Activated CD8-positive, alpha-beta T cell treated with anti-CD3 and anti-CD28 coated beads for 36 hours (primary cell): Measurements from ENCODE around the gene MON1B. TPM values are rescaled to one million over a fixed set of nuclear protein-coding genes. Genes with fewer than 3 reads are reported as not detected.

Source experiments
- ATAC-seq: fragments of 200-7000 bp; cut with Tn5 transposase; one replicate; pipeline ENCODE4 v1.10.0; 2021; ENCODE audit warnings: mild to moderate bottlenecking, moderate library complexity
- CTCF ChIA-PET: fragments of 350-600 bp; sonication (Branson Sonifier 250); formaldehyde crosslinking; loops from one replicate; lab custom pipeline; 2021; ENCODE audit warnings: antibody characterized with exemption; lab: Charles Lee
- POLR2A ChIA-PET: fragments of 350-600 bp; sonication (Branson Sonifier 250); formaldehyde crosslinking; loops from one replicate; lab custom pipeline; 2021; ENCODE audit warnings: antibody characterized with exemption; lab: Charles Lee
- DNase-seq: peaks from one replicate; pipeline ENCODE4 v3.0.0-alpha.2; 2020
- H3K27ac Mint-ChIP-seq: one replicate; pipeline ENCODE4 v1.8.0; 2021; ENCODE audit warnings: mild to moderate bottlenecking, mixed read lengths
- H3K27me3 Mint-ChIP-seq: one replicate; pipeline ENCODE4 v1.8.0; 2021; ENCODE audit warnings: mixed read lengths
- H3K36me3 Mint-ChIP-seq: one replicate; pipeline ENCODE4 v1.8.0; 2021; ENCODE audit warnings: low read depth, mixed read lengths
- H3K4me1 Mint-ChIP-seq: one replicate; pipeline ENCODE4 v1.8.0; 2021; ENCODE audit warnings: low read depth, mixed read lengths
- H3K4me3 Mint-ChIP-seq: one replicate; pipeline ENCODE4 v1.8.0; 2021; ENCODE audit warnings: mild to moderate bottlenecking, moderate library complexity, mixed read lengths
- H3K9me3 Mint-ChIP-seq: one replicate; pipeline ENCODE4 v1.8.0; 2021; ENCODE audit warnings: mixed read lengths
- CTCF ChIP-seq: fragments of 200-600 bp; IDR thresholded peaks from one replicate; pipeline ENCODE4 v1.8.0; 2022; ENCODE audit warnings: antibody characterized with exemption, mild to moderate bottlenecking
- intact Hi-C: fragments of 100-400 bp; cut with micrococcal nuclease; formaldehyde crosslinking; loops from one replicate; pipeline ENCODE4 v1.10.0; 2022
- total RNA-seq, 2 experiments: library from RNA; stranded (reverse); gene quantifications; one replicate each; pipeline ENCODE4 v1.2.3, GENCODE V29; 2021

MON1B gene
- total RNA-seq, 2 experiments from 2014 or later: 54.3 to 60.5 TPM

GRCh38 chr16:77207030-77207429 is 16.0 kb downstream of the MON1B start:
- ChIA-PET POLR2A (no interaction called here), CTCF (no interaction called here)
- no peak overlapping the region for H3K4me3 Mint-ChIP-seq
- ATAC-seq: no peak
- no peak for TF ChIP-seq CTCF
- no peaks in the 10 kb centered on the region for H3K9me3 Mint-ChIP-seq
- H3K27me3 Mint-ChIP-seq: no peaks in the 10 kb centered on the region
- no peak for DNase-seq
- H3K27ac Mint-ChIP-seq: no peak overlapping the region
- H3K4me1 Mint-ChIP-seq: peaks cover 6% of the 10 kb centered on the region
- no peaks in the 10 kb centered on the region for H3K36me3 Mint-ChIP-seq
- intact Hi-C loops: no loop called here

- Mint-ChIP-seq H3K4me3 (no peak overlapping the region), H3K27ac (no peak overlapping the region), H3K36me3 (no peaks in the 10 kb centered on the region), H3K9me3 (no peaks in the 10 kb centered on the region), H3K4me1 (peaks cover 8% of the 10 kb centered on the region), H3K27me3 (no peaks in the 10 kb centered on the region)
- ChIA-PET POLR2A (interaction anchor here (1.3 kb wide), 1 partner anchor 17 kb away, joined by 3 read pairs; the partner anchor contains the start of gene MON1B), CTCF (interaction anchor here (0.6 to 0.8 kb wide), 2 partner anchors 225 to 378 kb away, joined by 3 read pairs; no protein-coding TSS in a partner anchor)
- intact Hi-C loops: no loop called here
- DNase-seq: no peak
- TF ChIP-seq CTCF: no peak
- ATAC-seq: no peak
These were observed 17.4 kb downstream of the MON1B start for GRCh38 chr16:77208382-77208781.

- intact Hi-C loops: loop anchor here (2.0 to 10.0 kb wide), 2 partner anchors 21 to 513 kb away; partner anchors contain the start of genes MON1B and NUDT7
- TF ChIP-seq CTCF: no peak
- DNase-seq: peak; percentile 81
- Mint-ChIP-seq H3K4me3 (peak overlapping the region; percentile 75), H3K27ac (peak overlapping the region; percentile 54), H3K4me1 (peaks cover 13% of the 10 kb centered on the region), H3K36me3 (no peaks in the 10 kb centered on the region), H3K27me3 (no peaks in the 10 kb centered on the region), H3K9me3 (no peaks in the 10 kb centered on the region)
- ChIA-PET CTCF (no interaction called here), POLR2A (interaction anchor here (0.7 to 1.5 kb wide), 4 partner anchors 9 to 21 kb away, joined by 3 to 4 read pairs (median 4); partner anchors contain the start of gene MON1B)
- peak; percentile 82 for ATAC-seq
These were observed 21.1 kb downstream of the MON1B start for GRCh38 chr16:77211880-77212740.

- peaks cover 13% of the 10 kb centered on the region for H3K4me1 Mint-ChIP-seq
- no peak for TF ChIP-seq CTCF
- no peaks in the 10 kb centered on the region for H3K27me3 Mint-ChIP-seq
- H3K36me3 Mint-ChIP-seq: no peaks in the 10 kb centered on the region
- DNase-seq: peak; percentile 82
- ChIA-PET CTCF (no interaction called here), POLR2A (interaction anchor here (1.2 kb wide), 1 partner anchor 12 kb away, joined by 3 read pairs; no protein-coding TSS in a partner anchor)
- peak overlapping the region; percentile 75 for H3K4me3 Mint-ChIP-seq
- H3K9me3 Mint-ChIP-seq: no peaks in the 10 kb centered on the region
- peak; percentile 88 for ATAC-seq
- intact Hi-C loops: loop anchor here (2.0 to 10.0 kb wide), 2 partner anchors 22 to 512 kb away; partner anchors contain the start of genes MON1B and NUDT7
- H3K27ac Mint-ChIP-seq: peak overlapping the region; percentile 65
These were observed 22.0 kb downstream of the MON1B start for GRCh38 chr16:77212741-77213541.
